Ascending aorta (tissue), 2 donors: Measurements from ENCODE around the gene GDPD2. TPM values are rescaled to one million over a fixed set of nuclear protein-coding genes. Genes with fewer than 3 reads are reported as not detected.

Experiments
- DNase-seq, 2 donors: peaks; one replicate each; pipeline ENCODE4 v3.0.0-alpha.2; 2019; ENCODE audit warnings: low spot score in 2 of 2
- H3K27ac ChIP-seq, 2 donors: fragments of 200-600 bp; sonication (generic); one replicate each; pipeline ENCODE4 v1.5.1; 2016 to 2017; ENCODE audit warnings: mild to moderate bottlenecking in 1 of 2
- H3K27me3 ChIP-seq: fragments of 200-600 bp; sonication (generic); one replicate; pipeline ENCODE4 v1.5.1; 2017
- H3K36me3 ChIP-seq, 2 donors: fragments of 200-600 bp; sonication (generic); one replicate each; pipeline ENCODE4 v1.5.1; 2016
- H3K4me1 ChIP-seq, 2 donors: fragments of 200-600 bp; sonication (generic); one replicate each; pipeline ENCODE4 v1.5.1; 2016 to 2017; ENCODE audit warnings: mild to moderate bottlenecking in 1 of 2
- H3K4me3 ChIP-seq, 2 donors: fragments of 200-600 bp; sonication (generic); one replicate each; pipeline ENCODE4 v1.5.1; 2016 to 2017; ENCODE audit warnings: mild to moderate bottlenecking in 1 of 2
- H3K9me3 ChIP-seq, 2 donors: fragments of 200-600 bp; sonication (generic); one replicate each; pipeline ENCODE4 v1.5.1; 2016
- CTCF ChIP-seq, 3 experiments: fragments of 200-600 bp in 2 of 3; fragments of 450-650 bp in 1 of 3; sonication (generic) in 2 of 3; IDR thresholded peaks; one replicate each; pipeline ENCODE4 v1.5.1; 2016 to 2019; ENCODE audit warnings: antibody characterized with exemption in 3 of 3, mild to moderate bottlenecking in 1 of 3, moderate library complexity in 1 of 3
- intact Hi-C: fragments of 100-400 bp; cut with DNase I; formaldehyde crosslinking; loops from one replicate; pipeline ENCODE4 v1.15.1; 2023
- total RNA-seq: library from RNA; depleted of rRNA; stranded (reverse); fragments of >200 nt; gene quantifications from one replicate; pipeline ENCODE4 v1.1.0, GENCODE V29; 2016

Gene GDPD2
- total RNA-seq, 1 donor from 2014 or later = not detected

GRCh38 chrX:70426286-70427278 lies 3.5 kb downstream of the GDPD2 start:
- H3K27me3 ChIP-seq = no peaks in the 10 kb centered on the region
- H3K9me3 ChIP-seq = no peaks in the 10 kb centered on the region
- no peaks in the 10 kb centered on the region for H3K36me3 ChIP-seq
- intact Hi-C loops = no loop called here
- no peak overlapping the region for H3K27ac ChIP-seq
- H3K4me1 ChIP-seq = no peaks in the 10 kb centered on the region
- DNase-seq = no peak
- no peak for TF ChIP-seq CTCF (IDR thresholded peaks at IDR 0.05)
- no peak overlapping the region for H3K4me3 ChIP-seq

GRCh38 chrX:70427365-70427764 lies 4.3 kb downstream of the GDPD2 start:
- no peak for DNase-seq
- intact Hi-C loops = no loop called here
- no peaks in the 10 kb centered on the region for H3K9me3 ChIP-seq

GRCh38 chrX:70429759-70430158 lies 6.6 kb downstream of the GDPD2 start:
- intact Hi-C loops = loop anchor here (5.0 to 10.0 kb wide), 4 partner anchors 142 to 815 kb away; partner anchors contain the start of genes EDA and PDZD11
- Histone ChIP-seq H3K4me3 (no peak overlapping the region), H3K27me3 (no peaks in the 10 kb centered on the region), H3K27ac (no peak overlapping the region), H3K4me1 (no peaks in the 10 kb centered on the region), H3K36me3 (no peaks in the 10 kb centered on the region), H3K9me3 (no peaks in the 10 kb centered on the region)
- no peak for DNase-seq
- no peak for TF ChIP-seq CTCF (IDR thresholded peaks at IDR 0.05)

More at GRCh38 chrX:70427365-70427764, 4.3 kb downstream of the GDPD2 start:
- no peak for TF ChIP-seq CTCF (IDR thresholded peaks at IDR 0.05)
- no peak overlapping the region for H3K4me3 ChIP-seq
- no peaks in the 10 kb centered on the region for H3K4me1 ChIP-seq
- H3K27ac ChIP-seq = no peak overlapping the region
- H3K36me3 ChIP-seq = no peaks in the 10 kb centered on the region
- H3K27me3 ChIP-seq = no peaks in the 10 kb centered on the region

DNA sequence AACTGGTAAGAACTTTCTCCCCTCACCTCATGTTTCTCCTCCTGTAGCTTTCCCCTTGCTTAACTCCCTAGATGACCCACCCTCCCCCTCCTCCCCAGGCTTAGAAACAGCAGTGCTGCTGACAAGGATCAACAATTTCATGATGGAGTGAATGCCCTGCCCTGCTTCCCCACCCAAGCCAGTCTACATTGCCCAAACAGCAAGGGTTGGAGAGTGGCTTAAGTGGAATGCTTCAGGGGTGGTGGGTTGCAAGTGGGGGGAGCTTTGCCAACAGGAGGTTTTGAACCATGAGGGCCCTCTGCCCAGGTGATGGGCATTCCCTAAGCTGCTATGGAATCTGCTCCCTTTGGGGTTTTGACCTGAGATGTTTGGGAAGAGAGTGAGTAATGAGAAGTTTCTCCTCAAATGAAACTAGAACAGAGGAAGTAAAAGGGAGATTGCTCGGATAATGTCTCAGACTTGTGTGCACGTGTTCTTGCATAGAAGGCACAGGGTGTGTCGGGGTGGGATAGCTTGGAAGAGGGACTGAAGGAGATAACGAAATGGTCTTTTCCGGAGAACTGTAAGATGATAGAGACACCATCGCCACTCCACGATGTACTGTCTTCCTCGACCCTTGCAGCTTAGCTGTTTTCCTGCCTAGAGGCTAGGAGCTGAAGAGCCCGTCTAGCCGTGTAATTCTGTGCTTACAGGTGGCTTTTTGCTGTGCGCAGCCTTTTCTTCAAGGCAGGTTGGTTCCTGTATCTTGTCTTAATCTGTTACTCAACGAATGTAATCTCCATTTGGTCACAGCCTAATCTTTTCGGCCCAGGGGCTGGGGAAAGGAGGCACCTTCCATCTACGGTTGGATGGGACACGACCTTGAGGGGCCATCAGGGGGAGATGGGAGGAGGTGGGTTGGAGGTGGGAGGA lies 10.1 kb downstream of the GDPD2 start:
- H3K9me3 ChIP-seq = no peaks in the 10 kb centered on the region
- peak overlapping the region; percentile 85 to 93 for H3K27ac ChIP-seq
- peaks cover 0 to 11% of the 10 kb centered on the region in 2 donors for H3K4me1 ChIP-seq
- peak overlapping the region; percentile 51 to 58 for H3K4me3 ChIP-seq
- no peaks in the 10 kb centered on the region for H3K27me3 ChIP-seq
- intact Hi-C loops = loop anchor here (5.0 to 10.0 kb wide), 4 partner anchors 146 to 818 kb away; partner anchors contain the start of genes EDA and PDZD11
- no peak for DNase-seq
- H3K36me3 ChIP-seq = no peaks in the 10 kb centered on the region
- TF ChIP-seq CTCF (IDR thresholded peaks at IDR 0.05) = no peak

- Histone ChIP-seq H3K27ac (peak overlapping the region; percentile 85 to 93), H3K4me1 (peaks cover 0 to 11% of the 10 kb centered on the region in 2 donors), H3K36me3 (no peaks in the 10 kb centered on the region), H3K27me3 (no peaks in the 10 kb centered on the region), H3K4me3 (peak overlapping the region; percentile 51 to 58), H3K9me3 (no peaks in the 10 kb centered on the region)
- DNase-seq = peak; percentile 32 to 86
- intact Hi-C loops = loop anchor here (2.0 to 10.0 kb wide), 5 partner anchors 21 to 819 kb away; partner anchors contain the start of genes EDA and PDZD11
- peak; percentile 58 to 70 (median 63) for TF ChIP-seq CTCF (IDR thresholded peaks at IDR 0.05)
Measured at GRCh38 chrX:70433848-70434351, 10.8 kb downstream of the GDPD2 start.
